SK-N-SH (cell line): ENCODE results near the gene SPATA16.

Experiments used
- CTCF ChIP-seq: fragments of 200-600 bp; sonication (generic); IDR thresholded peaks from 2 replicates; pipeline ENCODE4 v1.6.1; 2017; ENCODE audit warnings: antibody characterized with exemption, mild to moderate bottlenecking, moderate library complexity
- SMC3 ChIP-seq: IDR thresholded peaks from 2 replicates; pipeline ENCODE4 v1.6.1; 2012; ENCODE audit warnings: low read depth, low read length, improper control_type of control experiment
- USF1 ChIP-seq: IDR thresholded peaks from 2 replicates; pipeline ENCODE4 v1.4.0; 2012; ENCODE audit warnings: low read depth, borderline replicate concordance

- TF ChIP-seq SMC3 (no peak), CTCF (no peak), USF1 (no peak)
These were observed 42.1 kb downstream of the SPATA16 start for GRCh38 chr3:173098959-173099358.
